UCSD-AML1 (cell line): ENCODE measurements around the gene PHPT1.
A peak's percentile ranks its signal among the peaks of the same experiment; 100 is the strongest.
"Not testable (repeated sequence)": the region's sequence is repeated elsewhere in the genome, so short reads cannot be mapped to it uniquely, and the experiment has no call there.

Source experiments
- DNase-seq: peaks from one replicate; lab custom pipeline; 2025; ENCODE audit not compliant: unreplicated experiment; lab: John Stamatoyannopoulos, UW

The PHPT1 gene

GRCh38 chr9:136837146-136837855, 11.9 kb upstream of the PHPT1 start:
- no peak for DNase-seq

GRCh38 chr9:136837856-136838277, 11.3 kb upstream of the PHPT1 start:
- DNase-seq, result not testable (repeated sequence)

GRCh38 chr9:136838314-136839228, 10.6 kb upstream of the PHPT1 start:
- no peak for DNase-seq

GRCh38 chr9:136839229-136840139, 9.7 kb upstream of the PHPT1 start:
- no peak for DNase-seq

GRCh38 chr9:136840140-136840876, 8.9 kb upstream of the PHPT1 start:
- no peak for DNase-seq

- DNase-seq, result peak; percentile 25
Measured at GRCh38 chr9:136840877-136841645, 8.1 kb upstream of the PHPT1 start.

GRCh38 chr9:136841646-136842379, 7.4 kb upstream of the PHPT1 start:
- not testable (repeated sequence) for DNase-seq

GRCh38 chr9:136842380-136842948, 6.7 kb upstream of the PHPT1 start, which contains the start of gene AJM1:
TSS of gene AJM1 (plus strand) at chr9:136842478. CDS start at chr9:136844415, 1,937 bp downstream.
- DNase-seq, result peak; percentile 80

- not testable (repeated sequence) for DNase-seq
Measured at GRCh38 chr9:136843159-136843800, 5.9 kb upstream of the PHPT1 start.

GRCh38 chr9:136843801-136844740, 5.1 kb upstream of the PHPT1 start:
- peak; percentile 36 for DNase-seq

- no peak for DNase-seq
Measured at GRCh38 chr9:136844761-136845464, 4.3 kb upstream of the PHPT1 start.

GRCh38 chr9:136845465-136846260, 3.5 kb upstream of the PHPT1 start:
- DNase-seq, result no peak

- no peak for DNase-seq
Measured at GRCh38 chr9:136846376-136847087, 2.7 kb upstream of the PHPT1 start.

- DNase-seq, result peak; percentile 56
Measured at GRCh38 chr9:136847088-136847825, 2.0 kb upstream of the PHPT1 start.
